Measurements from ENCODE around the gene PGAM5.

The PGAM5 gene

GRCh38 chr12:132719954-132720324, 9.3 kb downstream of the PGAM5 start:
- TF ChIP-seq CTCF (conservative IDR thresholded peaks at IDR 0.05; ENCODE audit: control insufficient read depth, insufficient read depth, low read depth, low read length): no peak
- H3K4me3 ChIP-seq (ENCODE audit: control insufficient read depth, low read depth, low read length): no peak overlapping the region
- DNase-seq (ENCODE audit: low read depth): no peak

- no peak for TF ChIP-seq CTCF (conservative IDR thresholded peaks at IDR 0.05; ENCODE audit: control insufficient read depth, insufficient read depth, low read depth, low read length)
- DNase-seq (ENCODE audit: low read depth): no peak
- no peak overlapping the region for H3K4me3 ChIP-seq (ENCODE audit: control insufficient read depth, low read depth, low read length)
Observed at GRCh38 chr12:132720606-132721345, 10.1 kb downstream of the PGAM5 start.

- peak; percentile 66 for DNase-seq (ENCODE audit: low read depth)
- no peak overlapping the region for H3K4me3 ChIP-seq (ENCODE audit: control insufficient read depth, low read depth, low read length)
- no peak for TF ChIP-seq CTCF (conservative IDR thresholded peaks at IDR 0.05; ENCODE audit: control insufficient read depth, insufficient read depth, low read depth, low read length)
Observed at GRCh38 chr12:132723015-132723763, 12.5 kb downstream of the PGAM5 start.

- TF ChIP-seq CTCF (conservative IDR thresholded peaks at IDR 0.05; ENCODE audit: control insufficient read depth, insufficient read depth, low read depth, low read length): no peak
- H3K4me3 ChIP-seq (ENCODE audit: control insufficient read depth, low read depth, low read length): no peak overlapping the region
- peak; percentile 57 for DNase-seq (ENCODE audit: low read depth)
Observed at GRCh38 chr12:132723764-132724140, 13.1 kb downstream of the PGAM5 start.

- DNase-seq (ENCODE audit: low read depth): no peak
- H3K4me3 ChIP-seq (ENCODE audit: control insufficient read depth, low read depth, low read length): no peak overlapping the region
- TF ChIP-seq CTCF (conservative IDR thresholded peaks at IDR 0.05; ENCODE audit: control insufficient read depth, insufficient read depth, low read depth, low read length): no peak
Observed at GRCh38 chr12:132724506-132725241, 14.0 kb downstream of the PGAM5 start.

GRCh38 chr12:132726386-132726785, 15.7 kb downstream of the PGAM5 start:
- no peak for TF ChIP-seq CTCF (conservative IDR thresholded peaks at IDR 0.05; ENCODE audit: control insufficient read depth, insufficient read depth, low read depth, low read length)
- no peak for DNase-seq (ENCODE audit: low read depth)

More at GRCh38 chr12:132726386-132726785, 15.7 kb downstream of the PGAM5 start:
- H3K4me3 ChIP-seq (ENCODE audit: control insufficient read depth, low read depth, low read length): no peak overlapping the region
